NCI-H2171 (cell line): ENCODE data around the gene LKAAEAR1.
A peak's percentile ranks its signal among the peaks of the same experiment; 100 is the strongest.
"Not testable (repeated sequence)": the region's sequence is repeated elsewhere in the genome, so short reads cannot be mapped to it uniquely, and the experiment has no call there.

Experiments
- DNase-seq: peaks from one replicate; lab custom pipeline; 2025; lab: John Stamatoyannopoulos, UW

The LKAAEAR1 gene

GRCh38 chr20:64098471-64099013 is 14.3 kb upstream of the LKAAEAR1 start:
- DNase-seq: no peak

DNA sequence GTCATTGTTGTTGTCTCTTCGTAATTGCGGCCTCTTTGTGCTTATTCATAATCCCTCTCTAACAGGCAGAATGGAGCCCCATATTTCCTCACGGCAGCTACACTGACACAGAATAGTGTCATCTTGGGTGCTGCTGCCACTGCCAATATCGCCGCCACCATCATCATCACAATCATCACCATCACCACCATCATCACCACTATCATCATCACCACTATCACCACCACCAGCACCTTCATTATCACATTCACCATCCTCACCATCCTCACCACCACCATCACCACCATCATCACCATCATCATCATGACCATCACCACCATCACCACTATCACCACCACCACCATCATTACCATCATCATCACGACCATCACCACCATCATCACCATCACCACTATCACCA is 12.3 kb upstream of the LKAAEAR1 start:
- no peak for DNase-seq

DNA sequence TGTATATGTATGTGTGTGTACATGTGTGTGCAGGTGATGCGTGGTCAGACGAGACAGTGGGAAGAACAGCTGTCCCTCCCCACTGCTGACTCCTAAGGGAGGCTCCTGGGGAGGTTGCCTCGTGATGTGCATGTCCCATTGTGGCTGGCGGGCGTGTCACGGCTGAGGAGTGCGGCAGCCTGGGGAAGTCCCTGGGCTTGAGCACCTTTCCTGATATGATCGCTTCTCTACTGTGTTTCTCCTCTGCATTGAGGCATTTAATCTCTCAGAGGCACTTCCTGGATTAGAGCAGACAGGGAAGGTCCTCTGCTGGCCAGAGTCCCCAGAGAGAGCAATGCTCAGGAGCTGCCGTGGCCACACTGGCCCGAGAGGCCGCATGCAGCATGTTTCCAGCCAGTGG is 11.7 kb upstream of the LKAAEAR1 start:
- DNase-seq: no peak

GRCh38 chr20:64095455-64095854 is 11.3 kb upstream of the LKAAEAR1 start:
- no peak for DNase-seq

GRCh38 chr20:64093013-64093503 is 8.9 kb upstream of the LKAAEAR1 start:
- no peak for DNase-seq

GRCh38 chr20:64092258-64093012 is 8.2 kb upstream of the LKAAEAR1 start:
- no peak for DNase-seq

DNA sequence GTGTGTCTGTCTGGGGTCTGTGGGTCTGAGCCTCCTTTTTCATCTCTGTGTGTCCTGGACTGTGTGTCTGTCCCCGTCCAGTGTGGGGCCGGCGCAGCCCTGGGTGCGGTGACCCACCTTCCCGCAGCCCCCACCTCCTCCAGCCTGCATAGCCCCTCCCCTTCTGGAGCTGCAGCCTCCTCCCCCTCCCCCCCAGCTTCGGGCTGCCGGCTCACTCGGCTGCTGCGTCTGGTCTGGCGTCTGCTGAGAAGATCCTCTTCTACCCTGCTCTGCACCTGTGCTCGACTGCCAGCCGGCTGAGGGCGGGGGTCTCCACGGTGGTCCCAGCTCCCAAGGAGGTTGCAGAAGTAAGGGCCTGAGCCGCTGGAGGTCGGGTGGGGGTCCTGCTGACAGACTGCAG is 7.6 kb upstream of the LKAAEAR1 start:
- peak; percentile 61 for DNase-seq

- DNase-seq: no peak
These were observed 7.1 kb upstream of the LKAAEAR1 start for GRCh38 chr20:64091340-64091739.

DNA sequence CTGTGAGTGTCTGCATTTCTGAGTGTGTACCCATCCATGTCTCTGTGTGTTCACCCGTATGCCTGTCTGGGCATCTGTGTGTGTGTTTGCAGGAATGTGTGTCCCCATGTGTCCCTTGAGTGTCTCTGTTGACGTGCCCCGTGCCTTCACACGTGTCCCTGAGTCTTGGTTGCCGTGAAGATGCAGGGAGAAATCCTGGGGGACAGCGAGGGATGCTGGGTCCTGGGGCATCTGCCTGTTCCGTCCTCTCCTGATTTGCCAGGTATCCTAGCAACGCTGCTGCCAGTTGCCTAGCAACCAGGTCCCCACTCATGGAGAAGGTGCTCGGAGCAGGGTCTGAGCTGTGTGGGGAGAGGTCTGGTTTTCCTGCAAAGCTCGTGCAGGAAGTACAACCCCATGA is 6.0 kb upstream of the LKAAEAR1 start:
- no peak for DNase-seq

DNA sequence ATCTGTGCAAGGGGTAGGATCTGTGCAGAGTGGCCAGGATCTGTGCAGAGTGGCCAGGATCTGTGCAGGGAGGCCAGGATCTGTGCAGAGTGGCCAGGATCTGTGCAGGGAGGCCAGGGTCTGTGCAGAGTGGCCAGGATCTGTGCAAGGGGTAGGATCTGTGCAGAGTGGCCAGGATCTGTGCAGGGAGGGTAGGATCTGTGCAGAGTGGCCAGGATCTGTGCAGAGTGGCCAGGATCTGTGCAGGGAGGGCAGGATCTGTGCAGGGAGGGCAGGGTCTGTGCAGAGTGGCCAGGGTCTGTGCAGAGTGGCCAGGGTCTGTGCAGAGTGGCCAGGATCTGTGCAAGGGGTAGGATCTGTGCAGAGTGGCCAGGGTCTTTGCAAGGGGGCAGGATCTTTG is 4.4 kb upstream of the LKAAEAR1 start:
- DNase-seq: not testable (repeated sequence)

DNA sequence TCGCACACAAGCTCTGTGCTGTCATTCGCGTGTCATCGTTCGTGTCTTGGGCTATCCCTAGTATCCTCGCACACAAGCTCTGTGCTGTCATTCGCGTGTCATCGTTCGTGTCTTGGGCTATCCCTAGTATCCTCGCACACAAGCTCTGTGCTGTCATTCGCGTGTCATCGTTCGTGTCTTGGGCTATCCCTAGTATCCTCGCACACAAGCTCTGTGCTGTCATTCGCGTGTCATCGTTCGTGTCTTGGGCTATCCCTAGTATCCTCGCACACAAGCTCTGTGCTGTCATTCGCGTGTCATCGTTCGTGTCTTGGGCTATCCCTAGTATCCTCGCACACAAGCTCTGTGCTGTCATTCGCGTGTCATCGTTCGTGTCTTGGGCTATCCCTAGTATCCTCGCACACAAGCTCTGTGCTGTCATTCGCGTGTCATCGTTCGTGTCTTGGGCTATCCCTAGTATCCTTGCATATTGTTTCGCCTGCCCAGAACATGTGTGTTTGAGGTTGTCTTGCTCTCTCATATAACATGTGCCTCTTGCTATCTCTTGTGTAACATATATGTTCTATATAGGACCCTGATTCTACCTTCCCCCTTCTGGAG is 3.1 kb upstream of the LKAAEAR1 start:
- DNase-seq: not testable (repeated sequence)

DNA sequence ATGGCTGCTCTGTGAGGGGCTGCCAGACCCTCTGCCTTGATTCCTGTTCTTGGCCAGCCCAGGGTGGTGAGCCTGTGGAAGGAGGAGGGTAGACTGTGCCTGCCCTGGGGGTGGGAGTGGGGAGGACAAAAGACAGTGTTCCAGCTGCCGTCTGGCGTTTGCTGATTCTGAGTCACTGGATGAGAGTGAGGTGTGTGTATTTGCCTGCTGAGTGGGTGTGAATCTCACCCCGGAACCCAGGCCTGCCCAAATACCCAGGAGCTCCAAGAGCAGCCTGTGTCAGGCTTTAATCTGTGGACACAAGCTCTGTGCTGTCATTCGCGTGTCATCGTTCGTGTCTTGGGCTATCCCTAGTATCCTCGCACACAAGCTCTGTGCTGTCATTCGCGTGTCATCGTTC is 2.6 kb upstream of the LKAAEAR1 start:
- no peak for DNase-seq

DNA sequence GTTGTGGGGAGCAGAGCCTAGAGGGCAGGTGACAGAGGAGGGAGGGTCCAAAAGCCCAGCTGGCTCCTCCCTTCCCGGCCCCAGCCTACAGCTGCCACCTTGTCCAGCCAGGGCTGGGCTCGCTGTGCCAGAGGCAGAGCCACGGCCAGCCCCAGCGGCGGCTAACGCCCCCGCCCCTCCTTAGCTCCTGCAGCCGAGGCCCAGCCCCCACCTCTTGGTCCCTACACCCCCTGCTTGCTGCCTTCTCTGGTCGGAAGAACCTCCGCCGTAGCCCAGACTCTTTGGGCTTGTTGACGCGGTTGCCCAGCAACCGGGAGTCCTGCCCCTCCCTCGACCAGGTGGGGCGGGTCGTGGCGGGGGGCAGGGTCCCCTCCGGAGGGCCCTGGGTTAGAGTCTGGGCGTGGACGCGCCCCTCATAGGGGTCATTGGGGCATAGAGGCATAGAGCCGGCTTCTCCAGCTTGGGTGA is 521 bp upstream of the LKAAEAR1 start:
- DNase-seq: no peak

DNA sequence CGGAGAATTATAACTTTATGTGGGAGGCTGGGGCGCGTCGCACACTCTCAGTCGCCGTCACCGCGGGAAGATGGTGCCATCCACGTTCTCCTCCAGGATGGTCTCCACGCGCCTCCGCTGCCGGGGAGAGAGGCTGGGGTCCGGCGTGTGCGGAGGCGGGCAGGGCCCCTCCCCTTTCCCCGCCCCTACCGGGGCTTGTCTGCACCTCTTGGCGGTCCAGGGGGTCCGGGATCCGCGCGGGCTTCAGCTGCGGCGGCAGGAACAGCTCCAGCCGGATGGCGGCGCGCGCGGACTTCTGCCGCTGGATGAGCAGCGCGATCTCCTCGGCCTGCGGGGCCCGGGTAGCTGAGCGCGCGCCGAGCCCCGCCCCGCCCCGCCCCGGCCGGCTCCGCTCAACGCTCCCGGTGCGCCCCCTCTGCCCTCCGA is 807 bp downstream of the LKAAEAR1 start:
- peak; percentile 89 for DNase-seq

DNA sequence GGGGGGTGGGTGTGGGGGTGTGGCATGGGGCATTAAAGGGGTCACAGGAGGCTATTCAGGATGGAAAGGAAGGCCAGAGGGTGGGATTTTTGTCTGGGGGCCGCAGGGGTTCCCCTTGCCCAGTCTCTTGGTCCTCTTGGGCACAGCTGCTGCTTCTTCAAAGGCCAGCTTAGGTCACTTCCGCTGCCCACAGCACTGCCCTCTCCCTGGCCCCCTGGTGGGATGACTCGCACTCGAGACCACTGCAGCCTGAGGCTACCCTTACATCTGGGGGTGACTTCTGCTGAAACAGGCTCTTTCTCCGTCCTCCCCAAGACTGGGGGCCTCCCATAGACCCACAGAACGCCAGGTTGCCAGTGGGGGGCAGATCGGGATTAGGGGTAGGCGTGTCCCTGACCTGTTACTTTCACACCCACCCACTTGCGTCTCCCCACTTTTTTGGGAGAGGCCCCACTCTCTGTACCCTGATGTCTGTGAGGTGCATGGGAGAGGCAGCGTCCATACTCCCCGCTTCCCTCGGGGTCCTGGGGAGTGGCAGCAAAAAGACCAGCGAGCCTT is 1.3 kb downstream of the LKAAEAR1 start:
- DNase-seq: no peak

GRCh38 chr20:64082126-64082731 is 2.0 kb downstream of the LKAAEAR1 start:
- no peak for DNase-seq

DNA sequence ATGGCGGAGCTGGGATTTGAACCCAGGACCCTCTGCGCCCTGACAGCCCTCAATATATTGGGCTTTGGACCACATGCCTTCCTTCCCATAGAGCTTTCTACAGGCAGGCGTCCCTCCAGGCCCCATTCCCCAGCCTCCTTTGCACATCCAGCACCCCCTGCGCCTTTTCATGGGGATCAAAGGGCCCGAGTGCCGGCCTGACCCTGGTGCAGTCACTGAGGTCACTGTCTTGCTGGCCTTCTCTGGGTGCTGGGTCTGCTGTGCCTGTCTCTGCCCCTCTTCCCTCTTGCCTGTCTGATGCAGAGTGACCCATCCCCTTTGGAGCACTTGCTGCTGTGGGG is 2.6 kb downstream of the LKAAEAR1 start:
- no peak for DNase-seq

GRCh38 chr20:64080813-64081623 is 3.2 kb downstream of the LKAAEAR1 start:
- no peak for DNase-seq

- DNase-seq: no peak
These were observed 4.0 kb downstream of the LKAAEAR1 start, which contains the start of gene OPRL1 for GRCh38 chr20:64080013-64080812. Gene OPRL1 (plus strand): TSS chr20:64080082. CDS start chr20:64092721, 12,639 bp downstream.

DNA sequence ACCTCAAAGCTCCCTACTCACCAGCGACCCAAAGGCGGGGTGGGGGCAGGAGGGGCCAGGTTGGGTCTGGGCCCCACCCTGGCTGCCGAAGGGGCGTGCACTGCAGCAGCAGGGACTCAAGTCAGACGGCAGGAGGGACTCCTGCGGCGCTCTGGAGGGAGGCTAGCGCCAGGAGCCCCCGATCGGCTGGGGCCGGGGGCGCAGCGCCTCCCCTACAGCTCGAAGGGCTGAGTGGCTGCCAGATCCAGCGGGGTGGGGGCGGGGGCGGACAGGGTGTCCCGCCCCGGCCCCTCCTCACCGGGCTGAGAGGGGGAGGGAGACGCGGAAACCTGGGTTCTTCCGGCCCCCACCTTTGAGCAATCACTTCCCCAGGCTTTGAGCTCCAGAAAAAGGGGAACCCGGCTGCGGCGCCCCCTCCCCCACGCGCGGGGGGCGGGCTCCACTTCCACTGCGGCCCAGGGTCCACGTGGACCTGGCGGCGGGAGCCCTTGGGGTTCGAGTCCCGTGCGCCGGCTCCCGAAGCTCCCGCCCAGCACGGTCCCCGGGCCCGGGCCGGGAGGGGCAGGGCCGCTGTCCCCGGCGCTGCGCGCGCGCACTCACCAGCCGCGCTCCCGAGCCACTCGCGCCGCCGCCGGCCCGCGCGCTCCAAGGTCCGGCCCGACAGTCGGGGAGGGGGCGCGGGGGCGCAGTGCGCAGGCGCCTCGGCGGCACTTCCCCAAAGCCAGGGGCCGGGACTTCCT is 4.8 kb downstream of the LKAAEAR1 start, which contains the start of gene RGS19:
Gene RGS19, minus strand, starts transcription at position 246 of the 740 bp plus-strand sequence. CDS start 2,632 bp downstream, outside the sequence.
- peak; percentile 63 for DNase-seq
